Testis (tissue), 2 donors: Measurements from ENCODE around the gene NTNG2.

Source experiments
- CTCF ChIP-seq, 3 experiments: fragments of 450-650 bp in 2 of 3; fragments of 200-600 bp in 1 of 3; sonication (generic) in 1 of 3; IDR thresholded peaks; one replicate each; pipeline ENCODE4 v1.5.1; 2016 to 2019; ENCODE audit warnings: antibody characterized with exemption in 3 of 3, mild to moderate bottlenecking in 2 of 3, moderate library complexity in 1 of 3
- POLR2A ChIP-seq: fragments of 450-650 bp; IDR thresholded peaks from one replicate; pipeline ENCODE4 v1.6.1; 2017; ENCODE audit warnings: antibody characterized with exemption, mild to moderate bottlenecking, moderate library complexity

DNA sequence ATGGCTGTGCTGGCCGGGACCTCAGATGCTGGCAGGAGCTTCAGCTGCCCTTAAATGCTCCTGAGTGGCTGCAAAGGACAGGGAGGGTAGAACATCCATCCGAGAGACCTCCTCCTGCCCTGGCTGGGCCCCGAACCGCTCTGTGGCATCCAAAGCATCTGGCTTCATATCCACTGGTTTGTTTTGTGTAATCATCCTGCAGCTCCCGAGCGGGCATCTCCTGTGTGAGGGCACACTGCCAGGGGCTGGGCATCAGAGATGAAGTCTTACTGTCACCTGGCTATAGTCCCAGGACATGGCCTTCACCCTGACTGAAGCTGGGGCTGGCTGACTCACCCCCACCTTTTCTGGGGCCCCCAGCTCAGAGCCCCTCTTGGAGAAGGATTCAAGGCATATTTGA lies 18.5 kb upstream of the NTNG2 start:
- TF ChIP-seq CTCF (IDR thresholded peaks at IDR 0.05), result no peak
- no peak for TF ChIP-seq POLR2A
